HEK293T (cell line): Measurements from ENCODE around the gene TNXB.

Experiments
- BHLHE40 ChIP-seq: fragments of 450-650 bp; IDR thresholded peaks from 2 replicates; pipeline ENCODE4 v1.6.1; 2016; ENCODE audit warnings: mild to moderate bottlenecking, moderate library complexity, borderline replicate concordance
- ELF4 ChIP-seq: fragments of 450-650 bp; IDR thresholded peaks from 2 replicates; pipeline ENCODE4 v1.6.1; 2017; ENCODE audit warnings: antibody characterized with exemption
- FOXA1 ChIP-seq: fragments of 450-650 bp; IDR thresholded peaks from 2 replicates; pipeline ENCODE4 v1.6.1; 2016; ENCODE audit warnings: mild to moderate bottlenecking
- FOXK2 ChIP-seq: fragments of 450-650 bp; IDR thresholded peaks from 2 replicates; pipeline ENCODE4 v1.6.1; 2016; ENCODE audit warnings: mild to moderate bottlenecking
- FOXM1 ChIP-seq: fragments of 450-650 bp; IDR thresholded peaks from 2 replicates; pipeline ENCODE4 v1.6.1; 2017; ENCODE audit warnings: mild to moderate bottlenecking, borderline replicate concordance
- HDGF ChIP-seq: fragments of 450-650 bp; IDR thresholded peaks from 2 replicates; pipeline ENCODE4 v1.6.1; 2017; ENCODE audit warnings: antibody characterized with exemption, borderline replicate concordance
- L3MBTL2 ChIP-seq: fragments of 450-650 bp; conservative IDR thresholded peaks from 2 replicates; pipeline ENCODE4 v1.6.1; 2016; ENCODE audit warnings: mild to moderate bottlenecking
- LEF1 ChIP-seq: fragments of 450-650 bp; IDR thresholded peaks from 2 replicates; pipeline ENCODE4 v1.6.1; 2017; ENCODE audit warnings: mild to moderate bottlenecking, borderline replicate concordance
- NFRKB ChIP-seq: fragments of 450-650 bp; IDR thresholded peaks from 2 replicates; pipeline ENCODE4 v1.6.1; 2016; ENCODE audit warnings: mild to moderate bottlenecking, moderate library complexity
- SP1 ChIP-seq: fragments of 450-650 bp; IDR thresholded peaks from 2 replicates; pipeline ENCODE4 v1.6.1; 2017
- SUZ12 ChIP-seq: fragments of 450-650 bp; IDR thresholded peaks from 2 replicates; pipeline ENCODE4 v1.6.1; 2016; ENCODE audit warnings: mild to moderate bottlenecking
- TARDBP ChIP-seq: fragments of 450-650 bp; IDR thresholded peaks from 2 replicates; pipeline ENCODE4 v1.6.1; 2016

DNA sequence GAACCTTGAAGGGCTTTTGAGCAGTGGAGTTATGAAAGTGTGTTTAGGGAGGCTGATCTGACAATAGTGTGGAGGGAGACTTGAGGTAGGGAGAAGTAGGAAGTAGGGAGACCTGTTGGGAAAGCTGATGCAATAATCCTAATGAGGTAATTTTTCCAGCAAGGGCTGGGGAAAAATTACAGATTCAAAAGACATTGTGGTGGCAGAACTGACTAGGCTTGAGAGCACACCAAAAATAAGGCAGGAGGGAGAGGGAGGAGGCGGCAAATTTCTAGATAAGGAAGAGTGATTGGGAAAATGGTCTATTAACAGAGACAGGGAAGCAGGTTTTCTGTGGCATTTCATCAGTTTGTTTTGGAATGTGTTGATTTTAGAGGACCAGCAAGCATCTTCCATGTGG lies 37.1 kb upstream of the TNXB start:
- TF ChIP-seq SUZ12 (no peak), FOXA1 (no peak), SP1 (no peak), FOXK2 (no peak), LEF1 (no peak), BHLHE40 (no peak), ELF4 (no peak), L3MBTL2 (no peak), NFRKB (no peak), TARDBP (no peak), HDGF (no peak), FOXM1 (no peak)
